GM19193 (cell line): ENCODE data around the gene MTHFR.

Experiments
- POLR2A ChIP-seq: IDR thresholded peaks from 4 replicates; pipeline ENCODE4 v1.6.1; 2011; ENCODE audit not compliant: insufficient read depth, insufficient read length; ENCODE audit errors: extremely low read depth

Gene MTHFR

DNA sequence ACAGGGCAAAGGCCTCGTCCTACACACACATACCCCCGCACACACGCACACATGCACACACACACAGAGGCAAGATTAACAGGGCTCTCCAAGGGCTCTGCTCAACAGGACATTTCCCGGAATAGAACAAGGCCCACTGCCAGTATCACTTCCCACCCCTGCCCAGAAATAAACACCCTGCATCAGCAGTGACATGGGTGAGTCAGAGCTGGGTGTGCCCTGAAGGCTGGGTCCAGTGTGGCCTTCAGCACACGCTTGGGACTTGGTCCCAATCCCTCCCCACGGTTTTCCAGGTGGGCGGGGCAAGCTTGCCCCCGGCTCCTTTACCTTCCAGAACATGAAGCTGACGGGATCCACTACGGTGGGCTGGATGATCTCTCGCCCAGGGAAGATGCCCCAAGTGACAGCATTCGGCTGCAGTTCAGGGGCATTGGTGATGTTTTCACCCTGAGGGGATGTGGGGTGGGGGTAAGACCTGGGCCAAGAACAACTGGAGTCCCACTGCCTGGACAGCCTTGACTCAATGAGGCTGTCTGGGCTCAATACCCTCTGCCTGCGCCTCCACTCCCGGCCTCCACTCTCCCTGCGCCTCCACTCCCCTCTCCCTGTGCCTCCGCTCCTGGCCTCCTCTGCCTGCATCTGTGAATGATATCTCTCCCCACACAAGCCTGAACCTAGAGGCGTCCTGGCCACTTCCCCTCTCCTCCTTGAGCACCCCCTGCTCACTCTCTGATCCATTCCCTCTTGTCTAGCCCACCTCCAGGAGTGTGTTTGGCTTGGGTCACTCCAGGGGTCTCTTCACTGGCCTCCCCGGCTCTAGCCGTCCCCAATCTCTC, 14.7 kb downstream of the MTHFR start:
- TF ChIP-seq POLR2A: no peak

DNA sequence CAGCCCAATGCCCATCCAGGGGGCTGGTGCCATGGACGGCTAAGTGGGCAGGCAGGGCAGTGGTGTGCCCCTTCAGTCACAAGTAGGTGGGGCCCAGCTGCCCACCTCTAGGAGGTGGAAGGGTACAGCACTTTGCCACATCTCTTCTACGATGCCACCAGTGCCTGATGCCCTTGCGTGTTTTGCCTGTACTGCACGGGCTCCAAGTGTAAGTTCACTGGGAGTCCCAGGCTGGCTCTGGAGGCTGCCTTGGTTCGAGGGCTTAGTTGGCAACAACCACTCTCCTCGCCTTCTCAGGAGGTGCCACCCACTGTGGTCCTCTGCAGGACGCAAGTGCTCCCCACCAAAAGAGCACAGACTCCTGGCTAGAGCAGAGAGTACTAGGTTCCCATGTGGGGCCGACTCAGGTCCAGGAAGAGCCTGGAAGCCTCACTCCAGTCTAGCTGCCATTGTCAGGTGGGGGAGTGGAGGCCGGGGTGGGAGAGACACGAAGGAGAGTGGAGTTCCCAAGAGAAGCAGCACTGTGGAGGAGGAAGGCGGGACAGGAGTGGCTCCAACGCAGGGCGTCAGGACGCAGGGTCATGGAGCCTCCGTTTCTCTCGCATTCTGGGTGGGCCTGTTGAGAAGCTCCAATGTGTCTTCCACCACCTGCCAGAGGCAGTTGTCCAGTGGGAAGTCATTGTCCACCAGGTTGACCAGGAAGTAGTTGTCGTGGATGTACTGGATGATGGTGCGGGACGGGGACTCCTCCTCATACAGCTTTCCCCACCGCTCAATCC, 15.5 kb downstream of the MTHFR start:
- no peak for TF ChIP-seq POLR2A

DNA sequence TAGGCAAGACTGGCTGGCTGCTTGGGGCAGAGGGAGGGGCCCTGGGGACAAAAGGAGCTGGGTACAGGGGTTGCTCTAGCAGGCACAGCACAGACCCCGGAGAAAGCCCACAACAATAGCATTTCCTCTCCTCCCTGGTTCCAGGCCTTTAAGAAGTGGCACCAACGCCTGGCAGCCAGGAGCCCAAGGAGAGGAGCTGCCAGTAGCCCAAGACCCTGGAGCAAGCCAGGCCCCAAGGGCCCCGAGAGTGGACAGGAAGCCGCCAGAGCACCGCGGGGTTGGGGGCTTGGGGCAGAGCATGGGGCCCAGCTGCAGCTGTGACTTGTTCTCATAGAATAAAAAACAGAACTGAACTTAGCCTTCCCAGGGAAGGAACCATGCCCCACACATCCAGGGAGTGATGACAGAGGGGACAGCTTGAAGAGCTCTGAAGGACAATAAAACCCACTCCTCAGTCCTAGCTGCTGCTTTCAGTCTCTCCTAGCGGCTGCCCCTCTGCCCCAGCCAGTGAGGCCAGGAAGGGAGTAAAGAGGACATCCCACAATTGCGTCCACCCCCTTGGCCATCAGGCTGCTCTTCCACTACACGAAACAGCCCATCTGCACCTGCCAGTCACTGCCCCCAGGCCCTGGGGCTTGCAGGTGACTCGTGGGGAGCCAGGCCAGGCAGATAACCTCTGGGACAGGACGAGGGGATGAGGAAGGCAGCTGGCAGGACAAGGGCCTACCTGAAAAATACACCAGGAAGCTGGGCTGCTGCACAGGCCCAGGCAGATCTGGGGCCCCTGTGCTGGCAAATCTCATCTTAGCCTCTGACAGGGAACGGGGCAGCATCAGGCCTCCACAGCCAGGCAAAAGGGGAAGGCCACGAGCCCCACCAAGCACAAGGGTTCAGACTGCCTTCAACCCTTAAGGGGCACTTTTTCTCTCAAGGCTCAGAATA, 16.4 kb downstream of the MTHFR start:
- TF ChIP-seq POLR2A: no peak

DNA sequence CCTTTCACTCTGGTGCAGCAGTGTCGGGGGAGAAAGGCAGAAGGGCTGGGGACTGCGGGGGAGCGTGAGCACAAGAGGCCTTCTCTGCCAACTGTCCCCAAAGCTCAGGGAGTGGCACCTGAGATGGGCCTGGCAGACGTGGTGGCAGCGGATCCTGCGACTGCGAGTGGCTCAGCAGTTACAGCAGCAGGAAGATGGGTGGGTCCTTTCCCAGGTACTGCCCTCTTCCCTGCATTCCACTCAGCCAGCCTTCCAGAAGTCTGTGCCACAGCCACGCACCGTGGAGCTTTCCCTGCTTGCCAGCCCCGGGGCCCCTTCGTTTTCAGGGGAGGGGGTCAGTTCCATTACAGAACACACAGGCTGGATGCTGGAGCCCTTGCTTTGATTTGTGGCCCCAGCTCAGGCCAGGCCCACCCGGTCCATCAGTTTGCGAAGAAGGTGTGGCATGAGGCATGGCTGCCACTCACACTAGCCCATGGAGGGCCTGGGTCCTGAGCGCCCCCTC, 17.2 kb downstream of the MTHFR start:
- no peak for TF ChIP-seq POLR2A

- no peak for TF ChIP-seq POLR2A
Measured at GRCh38 chr1:11787804-11788436, 17.8 kb downstream of the MTHFR start.

- TF ChIP-seq POLR2A: no peak
Measured at GRCh38 chr1:11787251-11787803, 18.4 kb downstream of the MTHFR start.

DNA sequence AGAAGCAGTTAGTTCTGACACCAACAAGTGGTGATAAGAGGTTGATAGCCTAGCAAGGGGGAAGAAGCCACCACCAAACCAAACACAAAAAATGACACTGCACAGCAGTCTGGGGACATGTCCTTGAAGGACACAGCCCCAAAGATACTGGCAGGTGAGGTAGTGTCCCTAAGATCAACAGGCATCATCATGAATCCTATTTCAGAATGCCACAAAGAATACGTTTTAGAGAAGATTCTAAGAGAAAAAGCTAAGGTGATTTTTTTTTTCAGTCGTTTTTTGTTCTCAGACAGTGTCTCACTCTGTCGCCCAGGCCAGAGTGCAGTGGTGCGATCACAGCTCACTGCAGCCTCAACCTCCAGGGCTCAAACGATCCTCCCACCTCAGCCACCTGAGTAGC, 19.6 kb downstream of the MTHFR start:
- TF ChIP-seq POLR2A: no peak

DNA sequence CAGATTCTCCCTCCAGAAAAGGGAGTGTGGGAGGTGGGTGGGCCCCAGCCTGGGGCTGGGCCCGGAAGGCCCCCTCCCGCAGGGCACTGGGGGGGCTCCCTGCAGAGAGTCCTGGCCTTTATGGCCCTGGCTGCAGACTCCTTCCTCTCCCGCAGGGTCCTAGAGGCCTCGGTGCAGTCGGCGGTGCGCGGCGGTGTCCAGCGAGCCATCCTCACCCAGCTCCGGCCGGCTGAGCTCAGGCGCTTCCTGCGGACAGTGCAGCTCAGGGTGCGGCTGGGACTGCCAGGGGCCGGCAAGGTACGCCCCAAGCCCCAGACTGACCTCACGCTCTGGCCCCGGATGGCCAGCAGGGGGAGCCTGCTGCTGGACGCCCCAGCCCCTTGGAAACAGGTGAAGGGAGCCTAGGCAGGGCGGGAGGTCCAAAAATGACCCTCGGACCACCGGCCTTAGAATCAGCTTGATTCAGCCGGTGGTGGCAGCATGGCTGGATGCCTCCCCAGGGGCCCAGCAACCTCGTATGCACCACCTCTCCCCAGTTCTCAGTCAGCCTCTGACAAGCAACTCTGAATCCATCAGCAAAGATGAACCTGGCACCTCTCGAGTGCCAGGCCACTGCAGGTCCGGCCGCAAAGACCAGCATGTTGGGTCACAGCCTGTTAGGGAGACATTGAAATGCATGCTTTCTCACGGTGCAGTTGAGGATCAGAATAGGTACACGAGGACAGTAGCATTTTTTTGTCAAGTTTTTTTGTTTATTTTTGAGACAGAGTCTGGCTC, 20.6 kb downstream of the MTHFR start:
- TF ChIP-seq POLR2A: no peak

- no peak for TF ChIP-seq POLR2A
Measured at GRCh38 chr1:11784256-11784992, 21.3 kb downstream of the MTHFR start.

GRCh38 chr1:11783556-11783955, 22.2 kb downstream of the MTHFR start:
- no peak for TF ChIP-seq POLR2A

DNA sequence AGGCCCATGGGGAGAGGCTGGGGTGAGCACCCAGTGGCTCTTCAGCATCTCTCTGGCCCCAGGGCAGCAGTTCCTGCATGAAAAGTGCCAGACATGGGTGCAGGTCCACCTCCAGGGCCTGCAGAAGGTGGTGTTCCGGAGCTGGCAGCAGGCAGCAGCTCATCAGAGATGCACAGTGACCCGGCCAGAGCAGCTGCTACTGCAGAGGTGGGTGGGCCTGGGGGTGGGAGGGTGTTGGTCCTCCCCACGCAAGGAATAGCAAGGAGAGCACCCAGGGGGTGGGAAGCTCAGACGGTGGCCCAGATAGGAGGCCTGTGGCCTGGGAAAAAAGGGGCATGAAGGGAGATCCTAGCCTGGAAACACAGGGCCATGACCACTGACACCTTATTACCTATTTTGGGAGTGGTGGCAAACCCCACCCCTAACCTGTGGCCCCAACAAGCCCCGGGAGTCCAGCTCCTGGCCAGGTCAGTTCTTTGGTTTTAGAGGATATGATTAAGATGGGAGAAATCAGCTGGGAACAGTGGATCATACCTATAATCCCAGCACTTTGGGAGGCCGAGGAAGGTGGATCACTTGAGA, 23.5 kb downstream of the MTHFR start:
- TF ChIP-seq POLR2A: no peak

DNA sequence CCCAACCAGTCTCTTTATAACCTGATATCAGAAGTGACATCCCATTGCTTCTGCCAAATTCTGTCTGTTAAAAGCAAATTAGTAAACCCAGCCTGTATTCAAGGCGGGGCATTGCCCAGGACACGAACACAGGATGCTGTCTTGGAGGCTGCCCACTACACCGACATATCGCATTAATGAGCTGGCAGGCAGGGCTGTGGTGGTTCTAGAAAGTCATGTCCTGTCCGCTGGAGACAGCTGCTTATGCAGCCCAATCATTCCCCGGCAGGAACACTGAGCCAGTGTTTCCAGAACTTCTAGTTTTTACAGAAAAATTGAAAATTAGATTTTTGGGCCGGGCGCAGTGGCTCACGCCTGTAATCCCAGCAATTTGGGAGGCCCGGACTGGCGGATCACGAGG, 24.5 kb downstream of the MTHFR start:
- TF ChIP-seq POLR2A: no peak
